Stimulated activated CD4-positive, alpha-beta T cell treated with anti-CD3 and anti-CD28 coated beads, Interleukin-1b, Interleukin-23, amount 100 ng/mL, for 24 hours (primary cell): Measurements from ENCODE around the gene PRKG1.

Experiments used
- DNase-seq, 4 experiments: peaks; one replicate each; pipeline ENCODE4 v3.0.0-alpha.2; 2020; ENCODE audit warnings: low read depth in 4 of 4, low spot score in 1 of 4

The PRKG1 gene

DNA sequence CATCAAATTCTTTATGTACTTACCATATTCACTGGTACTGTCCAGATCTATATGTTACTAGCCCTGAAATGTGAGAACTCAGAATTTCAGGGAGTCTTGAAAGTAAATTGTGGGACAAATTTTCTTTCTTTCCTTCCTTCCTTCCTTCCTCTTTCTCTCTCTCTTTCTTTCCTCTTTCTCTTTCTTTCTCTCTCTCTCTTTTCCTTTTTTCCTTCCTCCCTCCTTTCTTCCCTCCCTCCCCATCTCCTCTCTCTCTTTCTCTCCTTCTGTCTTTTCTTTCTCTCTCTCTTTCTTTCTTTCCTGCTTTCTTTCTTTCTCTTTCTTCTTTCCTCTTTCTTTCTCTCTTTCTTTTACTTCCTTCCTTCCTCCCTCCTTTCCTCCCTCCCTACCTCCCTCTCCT is 882.5 kb downstream of the PRKG1 start:
- no peak for DNase-seq

DNA sequence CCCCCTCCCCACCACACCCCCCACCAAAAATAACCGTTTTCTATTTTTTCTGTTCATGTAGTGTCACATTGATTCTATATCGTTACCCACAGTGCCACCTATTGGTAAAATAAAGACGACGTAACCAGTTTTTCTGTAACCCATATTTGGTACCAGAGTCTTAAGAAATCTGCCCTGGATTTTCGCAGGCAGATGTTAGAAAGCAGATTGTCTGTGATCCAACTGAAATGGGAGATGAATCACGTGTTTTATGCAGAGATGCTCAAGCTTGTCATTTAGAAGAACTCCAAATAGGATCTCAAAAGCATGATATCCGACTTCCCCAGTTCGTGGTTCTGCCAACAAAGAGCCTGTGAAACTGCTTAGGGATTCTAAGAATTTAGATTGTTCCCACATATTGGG is 886.2 kb downstream of the PRKG1 start:
- DNase-seq: no peak

DNA sequence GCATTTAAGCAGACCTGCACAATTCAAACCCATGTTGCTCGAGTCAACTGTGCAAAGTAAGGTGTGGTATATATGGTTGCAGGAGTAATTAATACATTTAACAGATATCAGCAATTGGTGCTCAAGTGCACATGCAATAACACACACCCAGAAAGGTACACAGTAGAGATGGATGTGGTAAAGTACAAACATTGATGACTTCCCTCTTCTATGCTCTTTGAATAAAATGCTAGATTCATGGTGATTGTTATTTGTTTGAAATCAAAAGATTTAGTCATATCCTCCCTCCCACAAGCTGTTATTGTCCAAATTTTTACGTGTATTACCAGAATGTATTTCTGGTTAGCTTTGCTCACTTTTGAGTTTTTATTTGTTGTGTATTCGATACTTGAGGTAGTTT is 887.1 kb downstream of the PRKG1 start:
- DNase-seq: no peak

DNA sequence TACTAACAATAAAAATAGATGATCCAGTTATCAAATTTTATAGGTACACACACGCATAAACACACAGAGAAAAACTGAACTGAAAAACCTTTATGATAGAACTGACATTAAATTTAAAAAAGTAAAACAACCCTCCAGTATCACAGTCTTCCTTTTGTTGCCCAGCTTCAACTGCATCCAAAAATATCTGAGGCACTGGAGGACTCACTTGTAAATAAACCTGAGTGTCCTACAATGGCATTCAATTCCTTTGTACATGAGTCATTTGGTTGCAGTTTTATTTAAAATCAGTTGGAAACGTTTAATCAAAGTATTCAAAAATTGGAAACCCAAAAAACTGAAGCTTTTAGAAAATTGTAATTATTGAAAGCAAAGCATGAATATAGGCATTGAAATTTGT is 890.3 kb downstream of the PRKG1 start:
- no peak for DNase-seq

DNA sequence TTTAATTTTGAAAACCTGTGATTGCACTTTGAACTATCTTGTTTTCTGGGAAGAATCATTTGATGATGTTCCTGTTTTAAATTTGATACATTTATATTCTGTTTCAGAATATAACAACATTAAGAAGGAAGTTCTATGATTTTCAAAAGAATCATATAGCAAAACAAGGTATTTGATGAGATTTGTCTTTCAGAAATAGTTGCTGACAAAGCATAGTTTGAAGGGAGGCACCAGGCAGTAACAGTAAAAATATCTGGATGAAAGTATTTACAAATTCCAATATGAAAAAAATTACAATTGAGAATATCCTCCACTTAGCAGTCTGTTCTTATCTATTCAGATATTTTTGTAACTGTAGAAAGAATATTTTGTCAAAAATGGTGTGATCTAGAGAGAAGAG is 891.2 kb downstream of the PRKG1 start:
- no peak for DNase-seq

DNA sequence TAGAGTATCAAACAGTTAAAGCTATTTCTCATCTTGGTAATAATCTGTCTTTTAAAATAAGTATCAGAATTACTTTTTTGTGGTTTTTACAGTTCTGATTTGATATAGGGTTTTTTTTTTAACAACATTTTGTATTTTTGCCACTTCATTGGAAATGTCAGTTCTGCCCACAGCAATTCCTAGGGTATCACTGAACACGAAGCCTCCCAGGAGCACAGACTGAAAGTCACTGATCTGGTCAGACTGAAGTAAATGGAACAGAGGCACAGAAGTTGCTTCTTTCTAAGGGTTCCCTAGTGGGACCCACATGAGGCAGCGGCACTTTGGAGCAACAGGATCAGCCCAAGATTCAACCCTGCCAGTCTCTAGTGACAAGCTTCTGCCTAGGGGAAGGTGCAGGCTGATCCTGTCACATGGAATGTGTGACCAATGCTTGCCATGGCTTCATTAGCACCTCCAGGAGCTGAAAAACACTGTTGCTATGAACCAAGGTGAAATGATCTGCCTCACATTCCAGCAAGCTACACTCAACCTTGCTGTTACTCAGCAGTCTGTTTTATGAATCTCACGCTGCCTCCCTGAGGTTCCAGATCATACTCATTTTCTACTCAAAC is 898.6 kb downstream of the PRKG1 start:
- DNase-seq: no peak

DNA sequence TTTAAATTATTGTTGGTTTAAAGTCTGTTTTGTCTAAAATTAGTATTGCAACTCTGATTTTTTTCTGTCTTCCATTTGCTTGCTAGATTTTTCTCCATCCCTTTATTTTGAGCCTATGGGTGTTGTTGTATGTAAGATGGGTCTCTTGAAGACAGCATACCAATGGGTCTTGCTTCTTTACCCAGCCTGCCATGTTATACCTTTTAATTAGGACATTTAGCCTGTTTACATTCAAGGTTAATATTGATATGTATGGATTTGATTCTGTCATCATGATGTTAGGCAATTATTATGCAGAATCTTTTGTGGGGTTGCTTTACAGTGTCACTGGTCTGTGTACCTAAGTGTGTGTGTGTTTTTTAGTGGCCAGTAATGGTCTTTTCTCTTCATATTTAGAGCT is 906.5 kb downstream of the PRKG1 start:
- no peak for DNase-seq

DNA sequence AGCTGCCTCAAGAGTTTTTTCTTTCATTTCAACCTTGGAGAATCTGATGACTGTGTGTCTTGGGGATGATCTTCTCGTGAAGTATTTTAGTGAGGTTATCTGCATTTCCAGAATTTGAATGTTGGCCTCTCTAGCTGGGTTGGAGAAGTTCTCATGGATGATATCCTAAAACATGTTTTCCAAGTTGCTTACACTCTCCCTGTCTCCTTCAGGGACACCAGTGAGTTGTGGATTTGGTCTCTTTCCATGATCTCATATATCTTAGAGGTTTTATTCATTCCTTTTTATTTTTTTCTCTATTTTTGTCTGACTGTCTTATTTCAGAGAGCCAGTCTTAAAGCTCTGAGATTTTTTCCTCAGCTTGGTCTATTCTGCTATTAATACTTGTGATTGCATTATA is 907.4 kb downstream of the PRKG1 start:
- DNase-seq: no peak

DNA sequence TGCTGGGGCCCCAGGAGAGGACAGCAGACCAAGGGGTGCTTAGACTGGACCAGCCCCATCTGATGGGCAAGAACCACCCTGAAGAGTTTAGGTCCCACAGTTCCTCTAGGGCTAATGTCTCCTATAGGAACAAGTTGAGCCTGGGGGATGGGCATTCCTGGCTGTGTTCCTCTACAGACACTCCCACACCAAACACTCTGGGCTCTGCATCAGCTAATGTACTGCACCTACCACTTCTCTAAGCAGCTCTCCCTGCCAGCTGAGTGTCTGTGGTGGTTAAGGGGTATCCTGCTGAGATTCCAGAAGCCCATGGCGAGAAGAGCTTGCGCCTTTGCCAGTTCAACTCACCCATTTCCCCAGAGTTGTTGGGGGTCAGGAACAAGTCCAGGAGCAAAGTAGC is 909.2 kb downstream of the PRKG1 start:
- DNase-seq: no peak

DNA sequence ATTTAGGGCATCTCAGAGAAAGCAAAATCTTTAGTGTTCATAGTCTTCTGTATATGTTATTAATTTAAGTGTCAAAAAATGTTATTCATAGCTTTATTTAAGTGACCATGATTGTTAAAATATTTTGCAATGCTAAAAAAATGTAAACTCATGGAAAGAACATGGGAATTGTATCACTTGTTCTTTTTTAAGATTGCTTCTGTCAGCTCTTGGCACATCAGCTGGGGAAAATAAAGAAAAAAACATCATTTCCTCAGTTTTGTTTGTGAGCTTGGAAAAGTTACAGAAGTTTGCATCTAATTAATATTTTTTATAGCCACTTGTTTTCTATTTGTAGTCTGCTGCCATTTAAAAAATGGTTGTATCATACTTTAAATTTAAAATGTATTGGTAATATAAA is 911.0 kb downstream of the PRKG1 start:
- no peak for DNase-seq

DNA sequence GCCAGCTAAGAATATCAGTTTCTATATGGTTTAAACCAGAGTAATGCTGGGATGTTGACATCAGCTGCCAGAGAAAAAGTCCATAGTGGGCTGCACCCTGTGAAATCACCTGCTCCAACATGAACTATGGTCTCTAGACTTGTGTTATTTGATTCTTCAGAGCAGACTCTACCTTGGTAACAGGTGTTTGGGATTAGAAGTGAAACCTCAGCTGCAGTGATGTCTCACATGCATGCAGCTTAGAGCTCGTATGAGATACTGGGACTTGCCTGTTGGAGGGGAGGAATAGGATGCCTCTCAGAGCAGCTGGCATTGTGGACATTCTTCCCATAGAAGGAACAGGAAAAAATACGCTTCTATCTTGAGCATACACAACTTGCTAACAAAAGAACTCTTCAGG is 912.2 kb downstream of the PRKG1 start:
- no peak for DNase-seq

DNA sequence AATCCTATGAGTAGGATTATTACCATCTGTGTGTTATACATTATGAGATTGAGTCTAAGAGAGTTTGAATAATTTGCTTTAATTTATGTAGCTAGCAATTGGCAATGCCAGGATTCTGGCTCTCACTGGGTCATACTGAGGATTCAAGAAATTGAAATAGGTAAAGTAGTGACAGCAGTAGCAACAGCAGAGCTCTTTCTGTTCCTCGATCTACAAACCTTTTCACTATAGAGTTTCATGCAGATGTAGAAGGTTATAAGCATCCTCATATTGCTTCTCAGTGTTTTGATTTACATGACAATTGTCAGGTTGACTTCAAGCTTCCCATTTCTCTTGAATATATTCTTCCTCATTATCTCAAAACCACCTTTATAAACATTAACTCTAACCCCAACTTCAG is 919.2 kb downstream of the PRKG1 start:
- no peak for DNase-seq

DNA sequence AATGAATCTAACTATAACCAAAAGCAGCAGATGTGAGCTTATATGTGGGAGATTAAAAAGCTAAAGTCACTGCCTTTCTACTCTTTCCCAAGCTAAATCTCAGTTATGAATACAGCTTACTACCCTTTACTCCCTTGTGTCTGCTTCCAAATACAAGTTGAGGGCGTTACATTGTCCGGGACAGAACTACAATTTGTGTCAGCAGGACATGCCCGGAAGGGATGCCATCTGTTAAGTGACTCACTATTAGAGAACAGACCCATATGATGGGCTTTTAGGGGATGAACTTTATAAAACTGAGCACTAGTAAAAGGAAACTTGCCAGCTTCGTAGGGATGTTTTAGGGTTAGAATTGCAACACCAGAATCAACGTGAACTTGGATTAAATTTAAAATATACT is 924.8 kb downstream of the PRKG1 start:
- no peak for DNase-seq

DNA sequence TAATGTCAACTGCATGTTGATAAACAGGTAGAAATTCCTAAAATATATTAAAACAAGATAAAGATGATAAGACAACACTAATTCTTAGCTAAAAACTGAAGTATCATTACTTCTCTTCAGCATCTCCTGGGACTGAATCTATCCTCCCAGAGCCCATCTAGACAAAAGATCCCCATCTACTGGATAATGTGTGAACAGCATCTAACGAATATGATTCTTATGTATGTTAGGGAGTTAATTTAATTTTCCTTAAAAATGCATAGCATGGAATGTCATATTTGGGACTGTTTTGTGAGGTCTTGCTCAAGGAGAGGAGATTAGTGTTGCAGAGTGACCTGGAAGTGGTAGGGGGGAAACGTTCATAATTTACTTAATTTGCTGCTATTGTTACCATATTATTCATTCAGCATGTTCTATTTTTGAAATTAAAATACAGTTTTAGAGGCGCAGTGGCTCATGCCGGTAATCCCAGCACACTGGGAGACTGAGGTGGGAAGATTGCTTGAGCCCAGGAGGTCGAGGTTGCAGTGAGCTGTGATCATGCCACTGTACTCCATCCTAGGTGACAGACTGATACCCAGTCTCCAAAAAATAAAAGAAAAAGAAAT is 930.2 kb downstream of the PRKG1 start:
- no peak for DNase-seq

DNA sequence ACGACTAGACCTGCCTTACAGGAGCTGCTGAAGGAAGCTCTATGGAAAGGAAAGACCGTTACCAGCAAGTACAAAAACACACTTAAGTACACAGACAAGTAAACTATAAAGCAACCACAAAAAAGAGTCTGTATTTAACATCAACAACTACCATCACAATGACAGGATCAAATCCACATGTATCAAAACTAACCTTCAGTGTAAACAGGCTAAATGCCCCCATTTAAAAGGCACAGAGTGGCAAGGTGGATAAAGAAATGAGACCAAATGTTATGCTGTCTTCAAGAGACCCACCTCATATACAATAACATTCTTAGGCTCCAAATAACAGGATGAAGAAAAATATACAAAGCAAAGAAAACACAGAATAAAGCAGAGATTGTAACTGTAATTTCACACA is 932.8 kb downstream of the PRKG1 start:
- no peak for DNase-seq

DNA sequence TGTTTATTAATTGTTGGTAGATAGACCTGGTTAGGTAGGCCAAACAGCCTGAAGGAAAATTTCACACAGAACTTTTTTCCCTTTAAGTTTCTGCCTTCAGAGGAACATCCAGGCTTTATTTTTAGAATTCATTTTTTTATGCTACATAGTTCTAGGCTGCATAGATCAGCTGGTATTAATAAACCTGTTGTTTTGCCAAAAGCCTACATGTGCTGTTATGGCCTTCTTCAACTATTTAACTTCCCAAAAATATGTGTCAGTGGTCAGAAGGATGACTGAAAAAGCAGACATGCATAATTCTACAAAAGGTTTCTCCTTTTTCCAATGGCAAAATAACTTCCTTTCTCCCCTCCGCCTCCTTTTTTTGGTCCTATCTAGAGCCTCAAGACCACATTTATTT is 936.8 kb downstream of the PRKG1 start:
- DNase-seq: no peak

DNA sequence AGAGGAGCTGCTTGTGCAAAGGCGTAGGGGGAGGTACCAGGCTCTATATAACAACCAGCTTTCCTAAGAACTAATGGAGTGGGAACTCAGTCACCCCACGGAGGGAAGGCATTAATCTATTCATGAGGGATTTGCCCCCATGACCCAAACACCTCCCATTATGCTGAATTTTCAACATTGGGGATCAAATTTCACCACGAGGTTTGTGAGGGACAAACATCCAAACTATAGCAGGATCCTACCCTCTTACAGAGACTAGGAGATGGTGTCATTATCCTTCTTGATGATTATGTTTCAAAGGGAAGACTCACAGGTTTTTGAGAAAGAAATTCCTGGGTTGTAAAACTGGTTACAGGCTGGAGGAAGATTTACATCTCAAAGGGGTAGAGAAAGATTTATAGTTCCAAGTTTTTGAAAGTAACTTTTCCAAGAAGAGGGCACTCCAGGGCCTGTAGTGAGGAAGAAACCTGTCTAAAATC is 944.8 kb downstream of the PRKG1 start:
- DNase-seq: no peak

DNA sequence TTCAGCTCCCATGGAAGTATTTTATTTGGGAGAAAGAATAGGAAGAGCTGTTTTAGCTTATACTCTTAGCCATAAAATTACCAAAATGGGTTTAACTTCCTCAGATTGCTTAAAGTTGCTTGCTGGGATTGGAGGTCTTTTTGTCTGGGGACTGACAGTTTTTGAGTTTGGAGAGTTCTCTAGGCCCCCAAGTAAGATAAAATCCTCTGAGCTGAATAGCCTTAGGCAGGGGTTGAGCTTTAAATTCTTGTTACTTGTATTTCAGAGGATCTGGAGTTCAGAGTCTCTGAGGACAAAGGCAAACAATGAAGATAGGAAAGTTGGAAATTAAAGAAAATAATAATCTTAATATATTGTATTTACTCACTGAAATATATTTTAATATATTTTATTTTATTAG is 945.4 kb downstream of the PRKG1 start:
- no peak for DNase-seq

DNA sequence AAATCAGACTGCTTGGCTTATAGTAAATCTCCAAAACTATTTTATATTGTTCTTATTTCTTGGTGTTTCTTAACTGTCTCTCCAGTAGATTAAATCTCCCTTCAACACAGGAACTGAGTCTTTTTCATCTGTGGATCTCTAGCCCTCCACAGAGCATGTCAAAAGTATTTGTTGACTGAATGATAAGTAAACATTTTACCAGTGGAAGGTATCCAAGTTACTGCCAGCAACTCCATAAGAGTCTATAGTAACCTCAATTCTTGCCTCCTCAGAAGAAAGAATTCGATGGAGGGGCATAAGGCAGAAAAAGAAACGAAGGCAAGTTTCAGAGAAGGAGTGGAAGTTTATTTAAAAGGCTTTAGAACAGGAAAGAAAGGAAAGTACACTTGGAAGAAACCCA is 945.9 kb downstream of the PRKG1 start:
- DNase-seq: no peak

DNA sequence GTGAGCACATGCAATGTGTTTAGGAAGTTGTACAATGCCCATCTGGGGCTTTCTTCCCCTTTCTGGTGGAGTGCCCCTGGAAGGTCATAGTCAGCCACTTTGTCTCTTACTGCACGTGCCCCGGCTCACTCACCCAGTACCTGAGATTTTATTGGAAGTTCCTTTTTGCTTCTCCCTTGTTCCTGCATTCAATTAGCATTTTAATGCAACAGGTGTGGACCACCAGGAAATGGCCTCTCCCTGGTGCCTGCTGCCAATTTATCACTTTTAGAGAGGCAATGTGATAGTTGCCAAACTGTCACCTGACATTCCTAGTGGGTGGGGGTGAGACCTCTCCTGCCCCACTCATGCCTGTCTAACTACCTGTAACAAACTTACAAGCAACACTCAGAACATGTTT is 946.4 kb downstream of the PRKG1 start:
- DNase-seq: no peak

DNA sequence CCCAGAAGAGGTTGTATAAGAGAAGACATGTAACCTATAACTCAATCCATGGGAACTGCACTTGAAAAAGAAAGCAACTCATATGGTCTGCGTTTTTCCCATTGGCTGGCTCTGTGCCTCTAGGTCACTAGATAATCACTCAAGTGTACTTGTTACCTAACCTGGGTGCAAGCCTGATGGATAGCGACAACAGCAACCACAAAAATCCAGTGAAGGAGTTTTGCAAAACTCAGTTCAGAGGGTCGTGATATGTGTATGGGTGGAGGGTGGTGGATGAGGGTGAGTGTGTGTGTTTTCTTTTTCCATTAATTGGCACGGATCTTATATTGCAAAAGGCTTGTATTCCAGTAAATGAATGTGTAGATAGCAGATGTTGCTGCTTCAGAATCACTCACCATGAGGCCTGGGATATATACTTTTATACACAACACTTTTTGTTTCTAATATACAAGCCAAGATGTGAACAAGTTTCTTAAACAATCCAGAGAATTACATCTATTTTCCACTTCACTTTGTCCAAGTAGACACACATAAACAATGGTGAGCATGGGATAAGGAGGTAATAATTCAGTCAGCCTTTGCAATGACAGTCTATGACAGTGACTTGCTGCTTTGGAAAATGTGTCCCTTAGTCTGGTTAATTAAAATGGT is 952.9 kb downstream of the PRKG1 start:
- no peak for DNase-seq

DNA sequence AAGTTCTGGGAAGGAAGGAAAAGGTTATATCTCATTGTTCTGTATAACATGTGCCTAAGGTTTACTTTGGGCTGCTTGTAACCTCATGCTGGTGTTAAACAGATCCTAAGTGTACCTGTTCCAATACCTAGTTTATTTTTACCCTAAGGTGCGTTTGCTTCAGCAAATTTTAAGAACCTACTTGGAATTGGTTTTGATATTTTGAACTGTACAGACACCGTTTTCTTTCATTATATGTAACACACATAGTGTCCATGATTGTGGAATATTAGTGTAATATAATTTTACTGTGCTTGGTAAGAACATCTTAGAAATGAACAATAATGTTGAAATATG is 954.2 kb downstream of the PRKG1 start:
- DNase-seq: no peak

DNA sequence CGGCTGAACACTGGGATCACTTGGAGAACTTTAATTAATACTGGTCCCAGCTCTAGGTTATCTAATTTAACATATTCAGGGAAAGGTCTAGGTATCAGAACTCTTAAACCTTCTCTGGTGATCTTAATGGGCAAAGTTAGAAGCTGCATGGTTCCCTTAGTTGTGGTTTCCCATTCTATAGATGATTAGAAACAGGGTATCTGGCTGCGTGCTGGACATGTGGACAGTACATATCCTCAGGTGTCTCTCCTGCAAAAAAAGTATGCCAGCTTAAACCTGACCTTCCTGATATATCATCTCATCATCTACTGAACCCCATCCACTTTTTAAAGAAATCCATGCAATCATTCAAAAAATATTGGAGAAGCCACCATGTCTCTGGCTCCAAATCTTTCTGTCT is 955.3 kb downstream of the PRKG1 start:
- no peak for DNase-seq
